ENCODE data around the gene USP17L11.
"Not testable (repeated sequence)": the region's sequence is repeated elsewhere in the genome, so short reads cannot be mapped to it uniquely, and the experiment has no call there.

DNA sequence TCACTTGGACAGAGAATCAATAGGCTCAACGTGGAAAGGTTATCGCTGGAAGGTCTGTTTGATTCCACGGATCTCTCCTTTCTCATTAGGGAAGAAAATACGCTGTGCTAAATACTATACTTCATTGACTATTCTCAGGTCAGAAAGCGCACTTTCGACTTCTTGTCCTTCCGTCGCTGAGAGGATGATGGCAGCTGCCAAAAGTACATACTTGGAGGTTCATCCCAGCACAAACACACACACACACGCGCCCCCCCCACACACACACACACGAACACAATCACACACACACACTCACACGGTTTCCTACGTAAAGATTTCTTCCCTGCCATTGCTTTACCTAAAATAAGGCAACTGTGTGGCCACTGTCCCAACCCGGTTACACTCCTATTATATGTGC is 504 bp upstream of the USP17L11 start:
- TF ChIP-seq, protein P1, sequence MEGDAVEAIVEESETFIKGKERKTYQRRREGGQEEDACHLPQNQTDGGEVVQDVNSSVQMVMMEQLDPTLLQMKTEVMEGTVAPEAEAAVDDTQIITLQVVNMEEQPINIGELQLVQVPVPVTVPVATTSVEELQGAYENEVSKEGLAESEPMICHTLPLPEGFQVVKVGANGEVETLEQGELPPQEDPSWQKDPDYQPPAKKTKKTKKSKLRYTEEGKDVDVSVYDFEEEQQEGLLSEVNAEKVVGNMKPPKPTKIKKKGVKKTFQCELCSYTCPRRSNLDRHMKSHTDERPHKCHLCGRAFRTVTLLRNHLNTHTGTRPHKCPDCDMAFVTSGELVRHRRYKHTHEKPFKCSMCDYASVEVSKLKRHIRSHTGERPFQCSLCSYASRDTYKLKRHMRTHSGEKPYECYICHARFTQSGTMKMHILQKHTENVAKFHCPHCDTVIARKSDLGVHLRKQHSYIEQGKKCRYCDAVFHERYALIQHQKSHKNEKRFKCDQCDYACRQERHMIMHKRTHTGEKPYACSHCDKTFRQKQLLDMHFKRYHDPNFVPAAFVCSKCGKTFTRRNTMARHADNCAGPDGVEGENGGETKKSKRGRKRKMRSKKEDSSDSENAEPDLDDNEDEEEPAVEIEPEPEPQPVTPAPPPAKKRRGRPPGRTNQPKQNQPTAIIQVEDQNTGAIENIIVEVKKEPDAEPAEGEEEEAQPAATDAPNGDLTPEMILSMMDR (conservative IDR thresholded peaks at IDR 0.05; ENCODE audit: low read length): not testable (repeated sequence)
- TF ChIP-seq EZH2phosphoT487 (IDR thresholded peaks at IDR 0.05; ENCODE audit: borderline replicate concordance, low read depth, low read length): not testable (repeated sequence)

Measured in OCI-LY7 (cell line).